ENCODE results near the gene TDP1.
"Not testable (repeated sequence)": the region's sequence is repeated elsewhere in the genome, so short reads cannot be mapped to it uniquely, and the experiment has no call there.

The TDP1 gene

DNA sequence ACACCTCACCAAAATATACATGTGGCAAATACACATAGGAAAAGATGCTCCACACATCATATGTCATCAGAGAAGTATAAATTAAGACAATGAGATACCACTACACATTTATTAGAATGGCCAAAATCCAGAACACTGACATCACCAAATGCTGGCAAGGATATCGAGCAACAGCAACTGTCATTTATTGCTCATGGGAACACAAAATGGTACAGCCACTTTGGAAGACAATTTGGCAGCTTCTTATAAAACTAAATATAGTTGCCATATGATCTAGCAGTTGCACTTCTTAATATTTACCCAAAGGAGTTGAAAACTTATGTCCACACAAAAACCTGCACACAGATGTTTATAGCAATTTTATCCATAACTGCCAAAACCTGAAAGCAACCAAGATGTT lies 99.1 kb downstream of the TDP1 start:
- DNase-seq, result no peak

GRCh38 chr14:90056826-90057225 lies 101.1 kb downstream of the TDP1 start:
- DNase-seq, result no peak

DNA sequence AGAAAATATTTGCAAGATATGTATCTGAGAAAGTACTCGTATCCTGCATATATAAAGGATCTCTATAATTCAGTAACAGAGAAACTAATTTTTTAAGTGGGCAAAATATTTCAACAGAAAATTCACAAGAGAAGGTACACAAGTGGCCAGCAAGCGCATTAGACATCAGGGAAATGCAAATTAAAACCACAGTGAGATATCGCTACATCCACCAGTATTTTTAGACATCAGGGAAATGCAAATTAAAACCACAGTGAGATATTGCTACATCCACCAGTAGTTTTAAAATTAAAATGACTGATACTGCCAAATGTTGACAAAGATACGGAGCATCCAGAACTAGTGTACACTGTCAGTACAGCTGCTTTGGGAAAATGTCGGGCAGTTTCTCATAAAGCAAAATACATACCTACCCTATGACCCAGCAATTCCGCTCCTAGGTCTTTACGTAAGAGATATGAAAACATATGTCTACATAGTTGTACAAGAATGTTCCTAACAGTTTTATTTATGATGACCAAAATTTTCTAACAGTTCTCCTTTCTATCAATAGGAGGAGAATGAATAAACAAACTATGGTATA lies 103.2 kb downstream of the TDP1 start:
- no peak for DNase-seq

- no peak for DNase-seq
These were observed 104.7 kb downstream of the TDP1 start for GRCh38 chr14:90060312-90060964.

DNA sequence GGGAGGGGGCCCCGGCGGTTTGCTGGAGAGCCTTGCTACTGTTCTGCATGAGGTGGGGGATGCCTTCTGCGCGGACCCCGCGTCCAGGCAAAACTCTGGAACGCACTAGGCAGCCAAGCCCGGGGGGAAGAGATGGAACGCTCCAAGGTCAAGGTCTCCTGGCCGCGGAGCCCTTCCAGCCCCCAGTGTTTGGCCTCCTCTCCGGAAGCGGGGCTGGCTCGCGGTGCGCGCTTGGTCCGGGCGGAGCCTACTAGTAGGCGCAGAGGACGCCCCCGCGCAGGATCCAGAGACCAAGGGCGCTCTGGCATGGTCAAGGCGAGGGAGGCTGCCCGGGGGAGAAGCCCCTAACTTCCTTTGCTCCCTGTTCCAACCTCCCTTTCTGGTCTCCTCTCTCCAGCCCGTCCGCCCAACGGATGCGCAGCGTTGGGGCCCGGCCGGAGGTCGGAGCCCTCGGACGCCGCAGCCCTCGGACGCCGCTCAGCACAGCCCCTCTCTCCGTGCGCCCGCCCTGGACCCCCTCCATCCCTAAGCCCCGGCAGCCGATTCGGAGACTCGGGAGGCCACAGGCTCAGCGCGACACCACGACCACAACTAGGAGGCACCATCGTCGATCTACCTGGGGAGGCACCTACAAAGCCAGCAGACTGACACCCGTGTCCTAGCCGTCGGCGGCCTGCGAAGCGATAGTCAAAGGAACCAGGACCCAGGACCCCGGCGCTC lies 105.4 kb downstream of the TDP1 start:
- DNase-seq, result no peak

- DNase-seq, result no peak
These were observed 106.0 kb downstream of the TDP1 start, which contains the start of gene KCNK13 for GRCh38 chr14:90061685-90062126. TSS of gene KCNK13 (plus strand) at chr14:90061994. CDS start at chr14:90062206, 212 bp downstream.

DNA sequence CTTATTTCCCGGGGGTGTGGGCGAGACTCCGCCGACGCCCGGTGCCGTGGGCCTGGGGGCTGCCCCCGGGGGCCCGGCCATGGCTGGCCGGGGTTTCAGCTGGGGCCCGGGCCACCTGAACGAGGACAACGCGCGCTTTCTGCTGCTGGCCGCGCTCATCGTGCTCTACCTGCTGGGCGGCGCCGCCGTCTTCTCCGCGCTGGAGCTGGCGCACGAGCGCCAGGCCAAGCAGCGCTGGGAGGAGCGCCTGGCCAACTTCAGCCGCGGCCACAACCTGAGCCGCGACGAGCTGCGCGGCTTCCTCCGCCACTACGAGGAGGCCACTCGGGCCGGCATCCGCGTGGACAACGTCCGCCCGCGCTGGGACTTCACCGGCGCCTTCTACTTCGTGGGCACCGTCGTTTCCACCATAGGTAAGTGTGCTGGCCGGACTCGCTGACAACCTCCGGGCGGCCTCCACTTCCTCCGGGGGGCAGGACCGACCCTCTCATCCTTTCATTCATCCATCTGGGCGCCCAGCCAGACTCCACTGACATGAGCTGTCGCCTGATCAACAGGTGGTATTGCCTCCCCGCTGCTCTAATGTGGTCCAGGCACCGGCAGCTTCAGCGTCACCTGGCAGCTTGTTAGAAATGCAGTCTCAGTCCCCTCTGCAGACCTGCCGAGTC lies 106.5 kb downstream of the TDP1 start:
- no peak for DNase-seq

DNA sequence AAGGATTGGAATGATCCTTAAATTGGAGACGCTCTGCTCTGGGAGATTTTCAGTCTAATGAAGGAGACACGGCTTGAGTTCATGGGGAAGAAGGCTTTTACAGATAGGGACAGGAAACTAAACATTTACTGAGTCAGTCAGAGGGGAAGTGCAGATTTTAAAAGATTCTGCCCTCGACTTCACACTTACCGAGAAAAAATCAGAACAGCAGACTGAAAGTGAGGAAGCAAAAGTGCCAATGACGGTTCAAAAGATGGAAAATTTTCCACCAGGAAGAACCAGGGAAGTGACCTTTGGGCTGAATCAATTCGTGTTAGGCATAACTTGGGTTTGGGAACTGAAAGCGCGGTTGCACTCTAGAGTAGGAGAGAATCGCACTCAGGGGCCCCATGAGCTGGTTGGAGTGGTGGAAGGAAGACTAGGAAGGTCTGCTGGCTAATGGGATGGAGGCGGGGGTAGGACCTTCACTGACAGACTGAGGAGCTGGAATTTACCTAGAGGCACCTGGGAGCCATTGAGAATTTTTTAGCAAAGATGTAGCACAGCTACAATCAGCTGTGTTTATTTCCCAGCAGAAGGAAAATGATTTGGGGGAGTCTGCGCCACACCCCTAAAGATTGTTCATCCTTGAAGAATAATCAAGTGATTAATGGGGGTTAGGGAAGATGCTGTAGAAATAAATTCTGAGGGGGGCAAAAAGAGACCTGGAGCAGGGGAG lies 107.3 kb downstream of the TDP1 start:
- no peak for DNase-seq

- no peak for DNase-seq
These were observed 116.6 kb downstream of the TDP1 start for GRCh38 chr14:90072350-90072749.

DNA sequence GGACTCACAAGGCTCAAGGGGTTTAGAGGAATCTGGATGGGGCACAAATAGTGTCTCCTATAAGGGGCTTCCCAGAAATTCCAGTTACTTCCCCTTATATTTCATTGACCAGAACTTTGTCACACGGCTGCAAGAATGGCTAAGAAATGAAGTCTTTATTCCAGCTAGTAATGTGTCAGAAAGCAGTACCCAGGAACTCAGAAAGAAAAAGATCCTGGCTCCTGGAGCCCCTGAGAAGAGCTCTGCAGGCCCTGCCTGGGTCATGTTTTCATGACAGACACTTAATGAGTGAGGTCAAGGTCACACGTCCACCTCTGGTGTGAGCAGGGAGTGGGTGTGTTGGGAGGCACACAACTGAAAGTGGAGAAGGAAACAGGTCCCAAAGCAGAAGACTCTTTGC lies 123.8 kb downstream of the TDP1 start:
- DNase-seq, result no peak

DNA sequence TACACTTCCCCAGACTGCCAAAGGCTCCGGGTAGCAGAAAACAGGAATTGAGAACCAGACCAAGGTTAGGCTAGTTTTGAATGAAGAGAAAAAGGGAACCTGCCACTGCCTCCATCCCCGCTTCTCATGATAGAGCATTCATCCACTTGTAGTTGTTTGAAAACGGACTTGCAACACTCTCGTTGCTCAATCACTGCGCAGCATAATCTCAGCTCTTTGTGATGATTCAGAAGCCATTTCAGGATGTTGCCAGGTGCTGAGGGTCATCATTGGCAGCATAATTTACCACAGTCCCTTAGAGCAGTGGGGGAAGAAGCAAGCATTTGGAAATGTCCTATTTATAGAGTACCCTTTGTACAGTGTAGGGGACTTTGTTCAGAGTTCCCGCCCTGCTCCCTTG lies 131.7 kb downstream of the TDP1 start:
- no peak for DNase-seq

DNA sequence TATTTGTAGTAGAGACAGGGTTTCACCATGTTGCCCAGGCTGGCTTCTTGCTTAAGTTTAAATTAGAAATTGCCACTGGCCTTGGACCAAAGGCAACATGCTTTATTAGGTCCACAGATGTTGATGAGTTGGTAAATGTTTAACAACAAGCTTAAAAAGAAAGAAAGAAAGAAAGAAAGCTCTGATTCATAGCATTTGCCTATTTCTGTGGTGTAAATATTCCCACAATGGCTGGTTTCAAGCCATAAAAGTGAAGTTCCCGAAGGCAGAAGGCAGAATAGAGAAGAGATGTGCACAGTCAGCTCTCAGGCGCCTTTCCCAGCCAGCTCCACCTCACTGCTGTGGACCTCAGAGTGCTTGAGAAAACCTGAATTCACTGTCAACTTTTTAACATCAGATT lies 132.4 kb downstream of the TDP1 start:
- DNase-seq, result no peak

DNA sequence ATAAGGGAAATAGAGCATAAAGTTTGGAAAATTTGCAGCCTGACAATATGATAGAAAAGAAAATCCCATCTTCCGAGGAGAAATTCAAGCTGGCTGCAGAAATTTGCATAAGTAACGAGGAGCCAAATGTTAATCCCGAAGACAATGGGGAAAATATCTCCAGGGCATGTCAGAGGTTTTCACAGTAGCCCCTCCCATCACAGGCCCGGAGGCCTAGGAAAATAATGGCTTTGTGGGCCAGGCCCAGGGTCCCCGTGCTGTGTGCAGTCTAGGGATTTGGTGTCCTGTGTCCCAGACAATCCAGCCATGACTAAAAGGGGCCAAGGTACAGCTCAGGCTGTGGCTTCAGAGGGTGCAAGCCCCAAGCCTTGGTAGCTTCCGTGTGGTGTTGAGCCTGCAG lies 133.8 kb downstream of the TDP1 start:
- not testable (repeated sequence) for DNase-seq

- peak; percentile 96 for DNase-seq
These were observed 135.7 kb downstream of the TDP1 start for GRCh38 chr14:90091393-90091792.

GRCh38 chr14:90093942-90094595 lies 138.3 kb downstream of the TDP1 start:
- DNase-seq, result no peak

Data from NCI-H446 treated with DMSO at 0.1 percent for 48 hours (cell line).